Stimulated activated CD8-positive, alpha-beta memory T cell treated with anti-CD3 and anti-CD28 coated beads, Interleukin-15, amount 100 ng/mL, for 4 hours (primary cell): ENCODE results near the gene ZNF527.
"Not testable (repeated sequence)": the region's sequence is repeated elsewhere in the genome, so short reads cannot be mapped to it uniquely, and the experiment has no call there.

Experiments
- DNase-seq, 2 donors: peaks; one replicate each; pipeline ENCODE4 v3.0.0-alpha.2; 2020; ENCODE audit warnings: low read depth in 2 of 2

Gene ZNF527

DNA sequence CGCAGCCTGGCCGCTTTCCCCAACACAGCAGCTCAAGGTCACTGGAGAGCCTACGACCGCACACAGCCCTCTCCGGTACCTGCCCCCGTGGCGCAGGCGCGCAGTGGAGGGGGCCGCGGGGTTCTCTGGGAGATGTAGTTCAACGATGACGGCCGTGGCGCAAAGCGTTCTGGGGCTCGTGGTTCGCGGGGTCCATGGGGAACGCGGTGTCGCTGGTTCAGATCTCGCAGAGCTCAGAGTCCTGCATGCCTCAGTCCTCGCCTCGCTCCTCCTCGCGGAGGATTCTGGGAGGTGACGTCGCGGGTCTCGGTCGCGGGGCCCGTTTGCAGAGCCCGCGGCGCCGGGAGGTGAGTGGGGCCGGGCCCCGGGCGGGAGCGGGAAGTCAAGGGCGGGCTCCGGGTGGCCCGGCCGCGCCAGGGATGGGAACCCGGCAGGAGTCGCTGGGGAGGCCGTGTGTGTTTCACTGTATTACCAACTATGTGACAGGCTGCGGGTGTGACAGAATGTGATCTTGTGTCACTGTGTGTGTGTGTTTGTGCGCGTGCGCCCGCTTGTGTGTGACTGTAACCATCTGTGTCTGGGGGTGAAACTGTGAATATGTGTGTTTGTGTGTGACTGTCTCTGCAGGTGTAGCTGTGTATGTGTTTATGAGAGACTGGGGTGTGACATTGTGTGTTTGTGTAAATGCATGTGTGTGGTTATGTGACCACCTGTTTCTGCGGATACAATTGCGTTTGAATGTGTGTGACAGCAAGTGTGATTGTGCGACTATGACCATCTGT, at the start of gene ZNF527:
Gene ZNF527, plus strand, starts transcription at position 220 of the 782 bp plus-strand sequence. CDS start 3,100 bp downstream, outside the sequence.
- peak; percentile 95 to 96 for DNase-seq

DNA sequence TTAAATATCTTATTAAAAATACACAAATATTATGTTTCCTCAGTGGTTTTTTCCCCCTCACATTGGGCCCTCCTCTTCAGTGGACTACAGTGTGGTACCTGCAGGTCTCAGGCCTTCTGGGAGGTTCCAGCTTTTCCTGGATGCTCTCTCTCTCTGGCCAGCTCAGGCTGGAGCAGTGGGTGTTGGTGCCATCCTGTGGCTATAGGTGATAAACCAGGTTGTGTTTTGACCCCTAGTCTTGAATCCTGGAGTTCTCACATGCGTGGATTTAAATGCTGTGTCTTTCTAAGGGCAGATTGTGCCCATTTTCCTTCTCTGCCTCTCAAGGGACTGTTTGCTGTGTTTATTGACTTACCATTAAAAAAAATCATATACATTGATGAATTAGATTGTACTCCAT, 41.2 kb upstream of the ZNF527 start:
- DNase-seq = no peak

DNA sequence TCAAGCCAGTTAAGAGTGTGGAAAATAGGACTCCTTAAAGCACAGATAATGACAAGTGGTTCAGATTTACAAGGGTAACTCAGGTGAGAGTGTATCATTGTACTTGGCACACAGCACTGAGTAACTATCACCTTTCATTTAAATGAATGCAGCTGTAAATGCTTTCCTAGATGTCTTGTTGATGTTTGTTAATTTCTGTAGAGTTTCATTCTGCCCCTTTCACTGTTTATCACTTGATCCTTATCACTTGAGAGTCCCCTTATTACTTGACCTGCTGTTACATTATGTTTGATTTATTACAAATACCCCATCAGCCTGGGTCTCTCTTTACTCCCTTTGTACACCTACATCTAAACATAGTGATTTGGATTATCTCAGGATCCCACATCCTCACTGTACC, 38.1 kb upstream of the ZNF527 start:
- DNase-seq = no peak

DNA sequence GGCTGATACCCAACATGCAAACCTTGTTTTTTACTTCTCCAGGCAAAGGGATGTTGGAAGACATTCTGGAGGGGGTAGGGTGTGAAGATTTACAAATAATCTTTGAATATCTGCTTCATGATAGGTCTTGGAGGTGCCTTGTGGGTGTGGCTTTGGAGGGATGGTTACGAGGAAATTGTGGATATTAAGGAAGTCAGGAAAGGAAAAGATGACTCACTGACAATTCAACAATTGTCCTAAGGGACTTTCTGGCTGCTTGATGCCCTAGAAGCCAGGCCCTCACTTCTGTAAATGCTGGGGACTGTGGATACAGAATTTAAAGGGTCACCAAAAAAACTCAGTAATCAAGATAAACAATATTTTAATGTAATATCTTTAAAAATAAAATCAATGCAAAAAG, 37.4 kb upstream of the ZNF527 start:
- no peak for DNase-seq

DNA sequence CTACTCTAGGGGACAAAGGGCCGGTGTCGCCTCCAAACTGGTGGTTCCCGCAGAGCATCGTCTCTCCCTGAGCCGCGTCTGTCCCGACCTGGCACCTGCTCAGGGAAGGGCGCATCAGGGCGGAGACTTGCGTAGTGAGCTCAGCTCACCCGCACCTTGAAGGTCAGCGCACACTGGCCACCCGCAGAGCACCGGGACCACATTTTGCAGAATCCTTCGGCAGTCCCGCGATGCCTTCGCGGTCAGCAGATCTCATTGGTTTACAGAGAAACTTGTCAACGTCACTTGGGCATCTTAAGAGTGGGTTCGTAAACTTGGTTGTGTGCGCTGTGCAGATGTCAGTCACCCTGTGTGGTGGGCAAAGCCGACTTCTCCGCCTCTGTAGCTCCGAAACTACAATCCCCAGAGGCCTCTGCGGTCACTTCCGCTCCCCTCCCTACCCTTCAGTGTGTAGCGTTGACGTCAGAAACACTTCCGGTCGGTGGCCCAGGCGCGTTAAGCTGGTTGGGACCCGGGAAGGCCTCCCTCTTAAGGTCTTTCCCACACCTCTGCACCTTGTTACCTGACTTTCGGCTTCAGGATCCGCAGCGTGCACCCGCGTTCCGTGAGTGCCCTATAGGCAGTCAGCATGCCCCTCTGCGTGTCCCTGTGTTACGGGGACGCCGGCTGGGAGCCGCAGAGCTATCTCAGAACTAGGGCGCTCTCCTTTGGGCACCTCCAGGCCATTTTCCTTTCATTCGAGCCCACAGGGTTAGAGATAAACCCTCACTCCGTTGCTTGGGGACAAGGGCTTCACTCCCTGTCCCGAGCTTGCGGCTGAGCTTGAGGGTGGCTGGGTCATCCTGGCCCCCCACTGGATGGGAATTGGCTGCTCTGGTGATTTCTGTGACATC, 36.5 kb upstream of the ZNF527 start:
- DNase-seq = peak; percentile 69 to 82

DNA sequence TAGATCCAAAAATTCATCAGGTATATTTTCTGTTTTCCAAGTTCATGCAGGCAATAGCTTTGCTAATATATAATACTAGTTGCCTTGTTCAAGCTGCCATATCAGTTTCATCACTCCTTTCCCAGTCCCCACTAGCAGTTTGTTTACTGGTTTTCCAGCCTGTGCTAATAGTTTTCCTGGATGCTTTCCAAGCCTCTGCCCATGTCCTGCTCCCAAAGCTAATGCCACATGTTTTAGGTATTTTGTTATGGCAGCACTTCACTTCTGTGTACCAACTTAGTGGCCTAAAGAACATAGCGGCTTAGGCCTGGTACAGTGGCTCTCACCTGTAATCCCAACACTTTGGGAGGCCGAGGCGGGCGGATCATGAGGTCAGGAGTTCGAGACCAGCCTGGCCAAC, 28.1 kb upstream of the ZNF527 start:
- DNase-seq = no peak

DNA sequence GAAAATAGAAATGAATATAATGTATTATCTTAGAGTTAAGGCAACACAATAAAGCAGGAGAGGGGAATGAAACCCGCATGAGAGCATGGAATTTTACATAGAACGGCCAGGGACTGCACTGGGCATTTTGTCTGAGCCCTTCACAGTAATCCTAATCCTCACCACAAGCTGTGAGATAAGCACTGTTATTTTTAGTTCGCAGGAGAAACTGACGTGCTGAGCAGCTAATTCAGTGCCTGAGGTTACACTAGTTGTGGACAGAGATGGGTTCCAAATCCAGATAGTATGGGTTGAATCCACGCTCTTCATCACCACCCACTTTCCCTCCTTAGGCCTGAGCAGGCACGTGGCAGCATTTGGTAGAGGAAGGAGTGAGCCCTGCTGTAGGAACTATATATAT, 24.8 kb upstream of the ZNF527 start:
- no peak for DNase-seq

DNA sequence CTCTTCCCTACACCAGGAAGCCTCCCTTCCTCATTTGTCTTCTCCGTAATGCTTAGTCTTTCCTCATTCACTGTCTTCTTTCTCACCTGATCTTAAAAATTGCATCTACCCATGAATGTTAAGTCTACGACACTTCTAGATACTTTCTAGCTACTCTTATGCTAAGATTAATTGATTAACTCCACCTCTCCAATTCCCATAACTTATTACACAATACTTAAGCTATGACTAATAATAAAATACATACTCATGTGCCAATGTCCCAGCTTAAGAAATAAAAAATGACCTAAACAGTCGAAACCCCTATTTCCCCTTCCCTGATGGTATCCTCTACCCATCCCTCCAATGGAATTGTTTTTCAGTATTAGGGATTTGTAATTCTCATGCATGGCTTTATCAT, 22.8 kb upstream of the ZNF527 start:
- no peak for DNase-seq

DNA sequence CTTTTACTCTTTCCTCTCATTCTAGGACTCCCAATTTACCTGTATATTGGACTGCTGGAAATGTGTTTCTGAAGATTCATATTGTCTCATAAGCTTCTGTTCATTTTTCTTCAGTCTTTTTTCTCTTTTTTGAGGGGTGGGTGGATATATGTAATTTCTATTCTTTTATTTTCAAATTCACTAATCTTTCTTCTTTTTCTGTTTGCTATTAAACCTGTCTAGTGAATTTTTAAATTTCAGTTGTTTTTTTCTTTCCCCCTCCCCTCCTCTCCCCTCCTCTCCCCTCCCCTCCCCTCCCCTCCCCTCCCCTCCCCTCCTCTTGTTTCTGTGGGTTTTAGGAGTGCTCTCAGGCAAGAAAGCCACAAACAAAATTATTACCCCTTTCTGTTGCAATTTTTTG, 16.9 kb upstream of the ZNF527 start:
- DNase-seq = no peak

DNA sequence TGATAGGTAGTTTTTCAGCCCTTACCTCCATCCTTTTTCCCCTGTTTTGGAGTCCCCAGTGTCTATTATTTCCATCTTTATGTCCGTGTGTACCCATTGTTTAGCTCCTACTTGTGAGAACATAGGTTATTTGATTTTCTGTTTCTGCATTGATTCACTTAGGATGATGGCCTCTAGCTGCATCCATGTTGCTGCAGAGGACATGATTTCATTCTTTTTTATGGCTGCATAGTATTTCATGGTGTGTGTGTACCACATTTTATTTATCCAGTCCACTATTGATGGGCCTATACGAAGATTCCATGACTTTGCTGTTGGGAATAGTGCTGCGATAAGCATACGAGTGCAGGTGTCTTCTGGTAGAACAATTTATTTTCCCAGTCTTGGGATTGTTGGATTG, 15.0 kb upstream of the ZNF527 start:
- no peak for DNase-seq

DNA sequence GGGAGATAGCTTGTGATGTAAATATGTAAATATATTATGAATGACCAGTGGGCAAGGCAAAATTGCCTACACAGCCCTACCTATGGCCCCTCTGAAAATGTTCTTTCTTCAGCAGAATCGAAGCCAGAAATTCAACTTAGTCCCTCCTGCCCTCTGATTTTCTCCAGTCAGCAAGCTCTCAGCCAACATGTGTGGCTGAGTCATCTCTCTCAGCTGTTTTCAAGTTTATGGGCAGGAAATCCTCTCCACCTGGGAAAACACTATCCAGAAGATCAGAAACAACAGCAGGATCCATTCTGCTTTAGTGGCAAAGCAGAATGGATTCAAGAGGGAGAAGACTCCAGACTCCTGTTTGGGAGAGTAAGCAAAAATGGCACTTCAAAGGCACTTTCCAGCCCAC, 8.9 kb upstream of the ZNF527 start:
- DNase-seq = no peak

DNA sequence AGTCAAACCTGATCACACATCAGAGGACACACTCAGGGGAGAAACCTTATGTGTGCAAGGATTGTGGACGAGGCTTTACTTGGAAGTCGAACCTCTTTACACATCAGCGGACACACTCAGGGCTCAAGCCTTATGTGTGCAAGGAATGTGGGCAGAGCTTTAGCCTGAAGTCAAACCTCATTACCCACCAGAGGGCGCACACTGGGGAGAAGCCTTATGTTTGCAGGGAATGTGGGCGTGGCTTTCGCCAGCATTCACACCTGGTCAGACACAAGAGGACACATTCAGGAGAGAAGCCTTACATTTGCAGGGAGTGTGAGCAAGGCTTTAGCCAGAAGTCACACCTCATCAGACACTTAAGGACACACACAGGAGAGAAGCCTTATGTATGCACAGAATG, 8.2 kb upstream of the ZNF527 start:
- DNase-seq = no peak

DNA sequence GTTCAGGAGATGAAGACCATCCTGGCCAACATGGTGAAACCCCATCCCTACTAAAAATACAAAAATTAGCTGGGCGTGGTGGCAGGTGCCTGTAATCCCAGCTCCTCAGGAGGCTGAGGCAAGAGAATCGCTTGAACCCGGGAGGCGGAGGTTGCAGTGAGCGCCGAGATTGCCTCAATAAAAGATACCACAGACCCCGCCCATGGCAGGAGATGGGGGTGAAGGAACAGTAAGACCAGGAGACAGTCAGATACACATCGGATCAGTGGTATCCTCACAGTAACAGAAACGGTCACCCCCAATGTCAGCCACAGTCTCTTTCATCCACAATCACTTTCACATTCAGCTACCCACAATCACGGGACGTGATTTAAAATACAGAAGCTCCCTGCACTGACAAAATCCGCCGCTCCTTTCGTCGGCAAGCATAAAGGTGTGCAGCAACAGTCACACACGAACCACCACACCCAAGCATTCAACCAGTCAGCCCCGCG, 466 bp upstream of the ZNF527 start:
- DNase-seq = not testable (repeated sequence)

DNA sequence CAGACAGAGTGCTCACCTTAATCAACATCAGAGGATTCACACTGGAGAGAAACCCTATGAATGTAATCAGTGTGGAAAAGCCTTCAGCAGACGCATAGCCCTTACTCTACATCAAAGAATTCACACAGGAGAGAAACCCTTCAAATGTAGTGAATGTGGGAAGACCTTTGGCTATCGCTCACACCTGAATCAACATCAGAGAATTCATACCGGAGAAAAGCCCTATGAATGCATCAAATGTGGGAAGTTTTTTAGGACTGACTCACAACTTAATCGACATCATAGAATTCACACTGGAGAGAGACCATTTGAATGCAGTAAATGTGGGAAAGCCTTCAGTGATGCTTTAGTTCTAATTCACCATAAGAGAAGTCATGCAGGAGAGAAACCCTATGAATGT, 18.3 kb downstream of the ZNF527 start:
- DNase-seq = no peak

DNA sequence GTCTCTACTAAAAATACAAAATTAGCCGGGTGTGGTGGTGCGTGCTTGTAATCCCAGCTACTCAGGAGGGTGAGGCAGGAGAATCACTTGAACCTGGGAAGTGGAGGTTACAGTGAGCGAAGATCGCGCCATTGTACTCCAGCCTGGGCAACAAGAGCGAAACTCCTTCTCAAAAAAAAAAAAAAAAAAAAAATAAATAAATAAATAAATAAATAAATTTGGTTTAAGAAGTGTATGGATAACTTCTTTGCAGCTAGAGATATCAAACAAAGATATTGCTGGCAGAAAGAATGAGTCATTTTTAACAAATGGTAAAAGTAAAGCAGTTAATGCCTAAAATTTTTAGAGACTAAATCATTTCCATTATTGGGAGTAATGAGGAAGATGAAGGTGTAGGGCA, 20.5 kb downstream of the ZNF527 start:
- not testable (repeated sequence) for DNase-seq

DNA sequence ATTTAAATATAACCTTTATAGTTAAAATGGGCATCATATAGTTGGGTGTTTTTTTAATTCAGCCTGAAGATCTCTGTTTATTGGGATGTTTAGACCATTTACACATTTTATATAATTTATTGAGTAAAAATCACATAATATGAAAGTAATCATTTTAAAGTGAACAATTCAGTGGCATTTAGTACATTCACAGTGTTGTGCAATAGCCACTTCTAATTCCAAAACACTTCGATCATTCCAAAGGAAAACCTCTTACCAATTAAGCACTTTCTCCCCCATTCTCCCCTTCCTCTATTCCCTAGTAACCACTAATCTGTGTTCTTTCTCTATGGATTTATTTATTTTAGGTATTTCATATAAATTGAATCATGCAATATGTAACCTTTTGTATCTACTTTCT, 30.2 kb downstream of the ZNF527 start:
- DNase-seq = no peak

DNA sequence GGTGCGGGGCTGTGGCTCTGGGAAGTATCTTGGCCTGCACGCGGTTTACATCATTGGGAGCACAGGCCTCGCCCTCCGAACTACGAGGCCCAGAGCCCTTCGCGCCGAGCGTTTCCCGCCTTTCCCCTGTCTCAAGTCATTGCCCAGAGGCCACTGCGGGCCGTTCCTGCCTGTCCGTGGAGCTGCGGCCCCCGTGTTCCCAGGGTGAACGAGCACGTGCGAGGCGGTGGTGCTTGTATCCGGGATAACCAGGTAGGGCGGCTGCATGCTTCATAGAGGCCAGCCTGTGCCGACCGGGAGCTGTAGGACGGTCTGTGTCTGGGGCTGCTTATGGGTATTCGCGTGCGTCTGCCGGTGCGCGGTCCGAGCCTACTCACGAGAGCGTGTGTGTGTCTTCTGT, 32.5 kb downstream of the ZNF527 start:
- no peak for DNase-seq

DNA sequence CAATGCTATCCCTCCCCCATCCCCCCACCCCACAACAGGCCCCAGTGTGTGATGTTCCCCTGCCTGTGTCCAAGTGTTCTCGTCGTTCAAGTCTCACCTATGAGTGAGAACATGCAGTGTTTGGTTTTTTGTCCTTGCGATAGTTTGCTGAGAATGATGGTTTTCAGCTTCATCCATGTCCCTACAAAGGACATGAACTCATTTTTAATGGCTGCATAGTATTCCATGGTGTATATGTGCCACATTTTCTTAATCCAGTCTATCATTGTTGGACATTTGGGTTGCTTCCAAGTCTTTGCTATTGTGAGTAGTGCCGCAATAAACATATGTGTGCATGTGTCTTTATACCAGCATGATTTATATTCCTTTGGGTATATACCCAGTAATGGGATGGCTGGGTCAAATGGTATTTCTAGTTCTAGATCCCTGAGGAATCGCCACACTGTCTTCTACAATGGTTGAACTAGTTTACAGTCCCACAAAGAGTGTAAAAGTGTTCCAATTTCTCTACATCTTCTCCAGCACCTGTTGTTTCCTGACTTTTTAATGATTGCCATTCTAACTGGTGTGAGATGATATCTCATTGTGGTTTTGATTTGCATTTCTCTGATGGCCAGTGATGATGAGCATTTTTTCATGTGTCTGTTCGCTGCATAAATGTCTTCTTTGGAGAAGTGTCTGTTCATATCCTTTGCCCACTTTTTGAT, 35.4 kb downstream of the ZNF527 start:
- not testable (repeated sequence) for DNase-seq

DNA sequence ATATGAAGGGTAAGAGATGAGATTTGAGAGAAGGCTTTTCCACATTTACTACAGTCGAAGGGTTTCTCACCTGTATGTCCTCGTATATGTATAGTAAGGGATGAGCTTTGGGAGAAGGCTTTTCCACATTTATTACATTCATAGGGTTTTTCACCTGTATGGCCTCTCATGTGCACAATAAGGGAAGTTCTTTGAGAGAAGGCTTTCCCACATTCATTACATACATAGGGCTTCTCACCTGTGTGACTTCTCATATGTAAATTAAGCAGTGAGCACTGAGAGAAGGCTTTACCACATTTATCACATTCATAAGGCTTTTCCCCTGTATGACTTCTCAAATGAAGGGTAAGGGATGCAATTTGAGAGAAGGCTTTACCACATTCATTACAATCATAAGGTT, 41.8 kb downstream of the ZNF527 start:
- DNase-seq = no peak

DNA sequence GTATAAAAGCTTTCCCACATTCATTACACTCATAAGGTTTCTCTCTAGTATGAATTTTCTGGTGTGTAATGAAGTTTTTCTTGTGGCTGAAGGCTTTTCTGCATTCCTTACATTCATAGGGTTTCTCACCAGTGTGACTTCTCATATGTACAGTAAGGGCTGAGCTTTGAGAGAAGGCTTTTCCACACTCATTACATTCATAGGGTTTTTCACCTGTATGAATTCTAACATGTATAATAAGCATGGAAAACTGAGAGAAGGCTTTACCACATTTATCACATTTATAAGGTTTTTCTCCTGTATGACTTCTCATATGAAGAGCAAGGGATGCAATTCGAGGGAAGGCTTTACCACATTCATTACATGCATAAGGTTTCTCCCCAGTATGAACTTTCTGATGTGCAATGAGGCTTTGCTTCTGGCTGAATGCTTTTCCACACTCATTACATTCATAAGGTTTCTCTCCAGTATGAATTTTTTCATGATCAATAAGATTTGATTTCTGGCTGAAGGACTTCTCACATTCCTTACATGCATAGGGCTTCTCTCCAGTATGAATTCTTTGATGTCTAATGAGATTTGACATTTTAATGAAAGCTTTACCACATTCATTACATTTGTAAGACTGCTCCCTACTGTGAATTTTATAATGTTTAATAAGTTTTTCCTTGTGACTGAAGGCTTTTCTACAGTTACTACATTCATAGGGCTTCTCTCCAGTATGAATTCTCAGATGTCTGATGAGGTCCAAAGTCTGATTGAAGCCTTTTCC, 42.6 kb downstream of the ZNF527 start:
- DNase-seq = no peak
